ENCODE data around the gene NDUFAF8.

GRCh38 chr17:81197831-81198490 is 41.2 kb upstream of the NDUFAF8 start:
- no peak for TF ChIP-seq CTCF (tag by site-specific recombination; IDR thresholded peaks at IDR 0.05)
- TF ChIP-seq TCF7L2 (IDR thresholded peaks at IDR 0.05; ENCODE audit: borderline replicate concordance, low read depth, low read length): no peak
- no peak for TF ChIP-seq ZNF292 (tag by site-specific recombination; IDR thresholded peaks at IDR 0.05; ENCODE audit: borderline replicate concordance, low read depth)

Data from HEK293 (cell line).